ENCODE data around the gene PICALM. TPM values are rescaled to one million over a fixed set of nuclear protein-coding genes. Genes with fewer than 3 reads are reported as not detected.
"Not testable (repeated sequence)": the region's sequence is repeated elsewhere in the genome, so short reads cannot be mapped to it uniquely, and the experiment has no call there.

Gene PICALM
- total and polyA plus RNA-seq, 8 donors: 35.1 to 687 (median 150) TPM

DNA sequence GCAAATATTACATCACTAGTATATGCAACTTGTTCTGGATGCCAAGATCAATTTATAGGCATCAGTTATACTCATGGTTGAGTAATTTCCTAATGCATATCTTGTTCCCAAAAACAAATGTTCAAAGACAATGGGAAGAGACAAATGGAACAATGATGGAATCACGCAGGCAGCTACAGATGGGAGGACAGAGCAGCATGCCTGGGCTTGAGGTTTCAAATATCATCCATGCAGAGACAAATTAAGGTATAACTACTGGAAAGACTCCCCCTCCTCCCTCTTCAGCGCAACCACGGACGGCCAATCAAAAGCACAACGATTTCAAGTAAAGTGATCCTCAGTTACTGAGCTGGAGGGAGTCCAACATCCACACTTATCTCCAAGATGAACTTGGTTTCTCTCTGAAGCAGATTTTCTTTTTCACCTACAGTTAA is 106.9 kb downstream of the PICALM start:
- Histone ChIP-seq H3K27ac (no peak overlapping the region), H3K27me3 (no peaks in the 10 kb centered on the region), H3K9me3 (no peaks in the 10 kb centered on the region), H3K4me3 (no peak overlapping the region), H3K36me3 (peaks cover 0 to 95% (median 88%) of the 10 kb centered on the region in 4 donors), H3K4me1 (peaks cover 0 to 23% (median 2%) of the 10 kb centered on the region in 4 donors)
- peak in 1 of 2 donors; percentile 21 for DNase-seq
- no peak for TF ChIP-seq EP300 (IDR thresholded peaks at IDR 0.05)
- TF ChIP-seq POLR2AphosphoS5 (IDR thresholded peaks at IDR 0.05): no peak
- TF ChIP-seq, protein P1, sequence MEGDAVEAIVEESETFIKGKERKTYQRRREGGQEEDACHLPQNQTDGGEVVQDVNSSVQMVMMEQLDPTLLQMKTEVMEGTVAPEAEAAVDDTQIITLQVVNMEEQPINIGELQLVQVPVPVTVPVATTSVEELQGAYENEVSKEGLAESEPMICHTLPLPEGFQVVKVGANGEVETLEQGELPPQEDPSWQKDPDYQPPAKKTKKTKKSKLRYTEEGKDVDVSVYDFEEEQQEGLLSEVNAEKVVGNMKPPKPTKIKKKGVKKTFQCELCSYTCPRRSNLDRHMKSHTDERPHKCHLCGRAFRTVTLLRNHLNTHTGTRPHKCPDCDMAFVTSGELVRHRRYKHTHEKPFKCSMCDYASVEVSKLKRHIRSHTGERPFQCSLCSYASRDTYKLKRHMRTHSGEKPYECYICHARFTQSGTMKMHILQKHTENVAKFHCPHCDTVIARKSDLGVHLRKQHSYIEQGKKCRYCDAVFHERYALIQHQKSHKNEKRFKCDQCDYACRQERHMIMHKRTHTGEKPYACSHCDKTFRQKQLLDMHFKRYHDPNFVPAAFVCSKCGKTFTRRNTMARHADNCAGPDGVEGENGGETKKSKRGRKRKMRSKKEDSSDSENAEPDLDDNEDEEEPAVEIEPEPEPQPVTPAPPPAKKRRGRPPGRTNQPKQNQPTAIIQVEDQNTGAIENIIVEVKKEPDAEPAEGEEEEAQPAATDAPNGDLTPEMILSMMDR (IDR thresholded peaks at IDR 0.05): no peak
- TF ChIP-seq POLR2A (IDR thresholded peaks at IDR 0.05): no peak
- 72 to 91% (median 80%) methylated on average over 5 of the region's 5 CpGs for WGBS, 5 donors
- intact Hi-C loops (cut with DNase I; ENCODE audit: low total_unique reads): no loop called here

- WGBS, 5 donors: 55 to 62% (median 59%) methylated on average over 6 of the region's 6 CpGs
- H3K36me3 ChIP-seq: peaks cover 0 to 96% (median 88%) of the 10 kb centered on the region in 4 donors
- no peak overlapping the region for H3K27ac ChIP-seq
- TF ChIP-seq, protein P1 (IDR thresholded peaks at IDR 0.05): no peak
- TF ChIP-seq EP300 (IDR thresholded peaks at IDR 0.05): no peak
- H3K4me3 ChIP-seq: no peak overlapping the region
- intact Hi-C loops (cut with DNase I; ENCODE audit: low total_unique reads): no loop called here
- no peaks in the 10 kb centered on the region for H3K9me3 ChIP-seq
- peaks cover 0 to 23% (median 2%) of the 10 kb centered on the region in 4 donors for H3K4me1 ChIP-seq
- no peak for DNase-seq
- H3K27me3 ChIP-seq: no peaks in the 10 kb centered on the region
Measured at GRCh38 chr11:85961130-85961529, 107.8 kb downstream of the PICALM start.

GRCh38 chr11:85960678-85961077 is 108.2 kb downstream of the PICALM start:
- no peak for DNase-seq
- peaks cover 0 to 28% (median 2%) of the 10 kb centered on the region in 4 donors for H3K4me1 ChIP-seq
- no peaks in the 10 kb centered on the region for H3K27me3 ChIP-seq
- H3K36me3 ChIP-seq: peaks cover 0 to 96% (median 89%) of the 10 kb centered on the region in 4 donors
- intact Hi-C loops (cut with DNase I; ENCODE audit: low total_unique reads): no loop called here
- no peaks in the 10 kb centered on the region for H3K9me3 ChIP-seq
- no peak overlapping the region for H3K27ac ChIP-seq
- WGBS, 5 donors: 65 to 83% (median 80%) methylated on average over 3 of the region's 3 CpGs
- H3K4me3 ChIP-seq: no peak overlapping the region
- no peak for TF ChIP-seq POLR2AphosphoS5 (IDR thresholded peaks at IDR 0.05)
- TF ChIP-seq, protein P1 (IDR thresholded peaks at IDR 0.05): no peak
- no peak for TF ChIP-seq POLR2A (IDR thresholded peaks at IDR 0.05)
- TF ChIP-seq EP300 (IDR thresholded peaks at IDR 0.05): no peak

GRCh38 chr11:85955531-85955930 is 113.4 kb downstream of the PICALM start:
- H3K4me3 ChIP-seq: no peak overlapping the region
- H3K36me3 ChIP-seq: peaks cover 0 to 73% (median 61%) of the 10 kb centered on the region in 4 donors
- WGBS, 5 donors: 71 to 92% (median 79%) methylated on average over 1 of the region's 1 CpG
- DNase-seq: no peak
- H3K27ac ChIP-seq: peak overlapping the region in 3 of 5 donors; percentile 27 to 30 (median 30)
- TF ChIP-seq POLR2AphosphoS5 (IDR thresholded peaks at IDR 0.05) (peak in 1 of 3 donors; percentile 52), POLR2A (IDR thresholded peaks at IDR 0.05) (no peak)
- H3K9me3 ChIP-seq: no peaks in the 10 kb centered on the region
- no peaks in the 10 kb centered on the region for H3K27me3 ChIP-seq
- peaks cover 0 to 18% (median 0%) of the 10 kb centered on the region in 4 donors for H3K4me1 ChIP-seq
- intact Hi-C loops (cut with DNase I; ENCODE audit: low total_unique reads): no loop called here

DNA sequence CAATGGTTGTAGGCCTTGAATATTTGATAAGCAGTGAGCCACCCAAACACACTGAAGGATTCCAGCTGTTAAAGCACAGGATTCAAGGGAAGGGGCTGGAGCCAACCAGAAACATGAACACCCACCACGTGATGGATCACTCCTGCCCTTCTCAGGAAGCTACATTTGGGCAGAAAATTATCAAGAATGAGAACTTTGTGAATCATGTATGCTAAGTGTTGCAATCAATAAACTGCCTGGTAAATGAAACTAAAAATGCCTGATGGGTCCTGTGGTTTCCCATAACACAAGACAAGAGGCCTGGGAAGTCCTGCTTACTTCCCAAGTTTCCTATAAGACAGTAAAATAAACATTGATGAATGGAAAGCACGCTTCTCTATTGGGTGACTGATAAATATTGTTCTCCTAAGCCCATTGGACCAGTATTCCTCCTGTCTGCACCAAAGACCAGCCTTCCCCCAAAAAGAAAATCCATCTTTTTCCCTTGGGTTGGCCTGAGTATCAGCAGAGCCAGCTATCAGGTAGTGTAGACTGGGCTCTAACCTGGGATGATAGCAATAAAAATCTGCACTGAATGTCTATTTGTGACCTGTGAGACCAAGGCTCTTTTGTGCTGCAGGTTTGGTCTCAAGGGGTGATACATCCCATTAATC is 115.3 kb downstream of the PICALM start:
- Histone ChIP-seq H3K4me1 (peaks cover 0 to 11% (median 3%) of the 10 kb centered on the region in 4 donors), H3K36me3 (peaks cover 0 to 53% (median 44%) of the 10 kb centered on the region in 4 donors), H3K9me3 (no peaks in the 10 kb centered on the region), H3K4me3 (no peak overlapping the region), H3K27ac (no peak overlapping the region), H3K27me3 (no peaks in the 10 kb centered on the region)
- intact Hi-C loops (cut with DNase I; ENCODE audit: low total_unique reads): no loop called here
- WGBS, 5 donors: 38 to 77% (median 45%) methylated on average over 2 of the region's 2 CpGs
- no peak for TF ChIP-seq POLR2A (IDR thresholded peaks at IDR 0.05)
- TF ChIP-seq POLR2AphosphoS5 (IDR thresholded peaks at IDR 0.05): no peak
- TF ChIP-seq, protein P1 (IDR thresholded peaks at IDR 0.05): no peak
- TF ChIP-seq EP300 (IDR thresholded peaks at IDR 0.05): no peak
- no peak for DNase-seq

DNA sequence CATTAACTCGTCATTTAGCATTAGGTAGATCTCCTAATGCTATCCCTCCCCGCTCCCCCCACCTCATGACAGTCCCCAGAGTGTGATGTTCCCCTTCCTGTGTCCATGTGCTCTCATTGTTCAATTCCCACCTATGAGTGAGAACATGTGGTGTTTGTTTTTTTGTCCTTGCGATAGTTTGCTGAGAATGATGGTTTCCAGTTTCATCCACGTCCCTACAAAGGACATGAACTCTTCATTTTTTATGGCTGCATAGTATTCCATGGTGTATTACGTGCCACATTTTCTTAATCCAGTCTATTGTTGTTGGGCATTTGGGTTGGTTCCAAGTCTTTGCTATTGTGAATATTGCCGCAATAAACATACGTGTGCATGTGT is 116.8 kb downstream of the PICALM start:
- H3K27ac ChIP-seq; H3K27me3 ChIP-seq; H3K4me3 ChIP-seq; intact Hi-C loops (cut with DNase I; ENCODE audit: low total_unique reads); DNase-seq; H3K9me3 ChIP-seq: not testable (repeated sequence)
- Histone ChIP-seq H3K36me3 (peaks cover 0 to 40% (median 30%) of the 10 kb centered on the region in 4 donors), H3K4me1 (peaks cover 0 to 23% (median 11%) of the 10 kb centered on the region in 4 donors)
- 89 to 98% (median 96%) methylated on average over 5 to 7 of the region's 7 CpGs for WGBS, 5 donors
